H54 (cell line): ENCODE measurements around the gene NUAK1.
"Not testable (repeated sequence)": the region's sequence is repeated elsewhere in the genome, so short reads cannot be mapped to it uniquely, and the experiment has no call there.

Source experiments
- DNase-seq: peaks from one replicate; pipeline ENCODE4 v3.0.0; 2011; ENCODE audit warnings: low spot score, mixed read lengths; ENCODE audit not compliant: insufficient read length
- FAIRE-seq: peaks from 3 replicates; lab custom pipeline; 2011; peaks lifted over from hg19 to GRCh38; lab: Jason Lieb, UNC
- POLR2A ChIP-seq: IDR thresholded peaks from 2 replicates; pipeline ENCODE4 v1.6.1; 2011; ENCODE audit warnings: low read depth, mild to moderate bottlenecking, low read length

Gene NUAK1

GRCh38 chr12:106161491-106161890, 22.7 kb upstream of the NUAK1 start:
- TF ChIP-seq POLR2A: no peak
- FAIRE-seq (no peak), DNase-seq (no peak)

DNA sequence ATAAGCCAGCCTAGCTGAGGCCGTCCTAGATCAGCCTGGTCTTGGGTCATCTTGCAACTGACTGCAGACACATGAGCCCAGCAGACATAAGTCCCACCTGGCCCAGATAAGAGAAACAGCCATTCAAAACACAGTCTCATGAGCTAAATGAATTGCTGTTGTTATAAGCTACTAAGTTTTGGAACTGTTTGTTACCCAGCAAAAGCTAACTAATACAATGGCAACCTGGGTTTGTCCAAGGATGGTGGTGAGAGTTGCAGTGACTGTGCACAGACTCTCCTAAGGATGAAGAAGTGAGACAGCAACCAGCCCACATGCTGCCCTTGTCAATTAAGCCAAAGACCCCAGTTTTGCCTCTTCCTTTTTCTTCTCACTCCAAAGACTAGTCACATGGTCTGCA, 22.2 kb upstream of the NUAK1 start:
- no peak for DNase-seq
- no peak for TF ChIP-seq POLR2A
- FAIRE-seq: no peak

- TF ChIP-seq POLR2A: no peak
- FAIRE-seq: no peak
- no peak for DNase-seq
Measured at GRCh38 chr12:106157802-106158201, 19.0 kb upstream of the NUAK1 start.

- TF ChIP-seq POLR2A: no peak
- DNase-seq: no peak
Measured at GRCh38 chr12:106154751-106155273, 16.1 kb upstream of the NUAK1 start.

DNA sequence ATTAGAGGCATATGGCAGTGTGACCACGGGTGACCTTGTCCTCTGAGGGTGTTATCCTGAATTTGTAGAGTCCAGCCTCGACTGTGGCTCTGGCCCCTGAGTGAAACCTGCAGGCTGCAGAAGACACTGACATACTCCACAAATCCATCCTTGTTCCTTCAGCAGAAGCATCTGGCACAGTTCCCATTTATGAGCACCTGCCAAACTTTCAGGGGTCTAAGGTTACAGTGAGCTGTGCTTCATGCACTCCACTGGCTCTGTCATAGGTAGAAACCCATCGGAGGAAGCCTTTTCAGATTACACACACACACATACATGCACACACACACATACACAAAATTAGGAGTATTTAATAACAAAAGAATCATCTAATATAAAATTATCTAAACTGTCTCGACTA, 13.6 kb upstream of the NUAK1 start:
- TF ChIP-seq POLR2A: no peak
- FAIRE-seq (no peak), DNase-seq (no peak)

More at GRCh38 chr12:106154751-106155273, 16.1 kb upstream of the NUAK1 start:
- FAIRE-seq: no peak

DNA sequence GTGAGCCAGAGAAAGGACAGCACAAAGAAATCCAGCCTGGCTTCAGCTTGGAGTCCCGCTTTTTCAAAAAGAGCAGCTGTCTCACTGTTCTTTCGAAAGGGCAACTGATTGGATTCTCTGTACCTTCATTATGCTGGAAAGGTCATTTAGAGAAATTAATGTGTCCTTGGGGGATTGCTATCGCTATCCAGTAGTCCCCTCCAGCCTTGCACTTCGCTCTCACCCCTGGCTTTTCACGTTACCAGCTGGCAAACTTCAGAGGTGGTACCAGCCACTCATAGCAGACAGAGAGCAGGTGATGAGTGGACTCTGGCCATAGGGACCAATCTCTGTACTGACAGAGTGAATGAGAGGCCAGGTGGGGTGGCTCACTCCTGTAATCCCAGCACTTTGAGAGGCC, 11.8 kb upstream of the NUAK1 start:
- DNase-seq: no peak
- TF ChIP-seq POLR2A: no peak
- FAIRE-seq: no peak

DNA sequence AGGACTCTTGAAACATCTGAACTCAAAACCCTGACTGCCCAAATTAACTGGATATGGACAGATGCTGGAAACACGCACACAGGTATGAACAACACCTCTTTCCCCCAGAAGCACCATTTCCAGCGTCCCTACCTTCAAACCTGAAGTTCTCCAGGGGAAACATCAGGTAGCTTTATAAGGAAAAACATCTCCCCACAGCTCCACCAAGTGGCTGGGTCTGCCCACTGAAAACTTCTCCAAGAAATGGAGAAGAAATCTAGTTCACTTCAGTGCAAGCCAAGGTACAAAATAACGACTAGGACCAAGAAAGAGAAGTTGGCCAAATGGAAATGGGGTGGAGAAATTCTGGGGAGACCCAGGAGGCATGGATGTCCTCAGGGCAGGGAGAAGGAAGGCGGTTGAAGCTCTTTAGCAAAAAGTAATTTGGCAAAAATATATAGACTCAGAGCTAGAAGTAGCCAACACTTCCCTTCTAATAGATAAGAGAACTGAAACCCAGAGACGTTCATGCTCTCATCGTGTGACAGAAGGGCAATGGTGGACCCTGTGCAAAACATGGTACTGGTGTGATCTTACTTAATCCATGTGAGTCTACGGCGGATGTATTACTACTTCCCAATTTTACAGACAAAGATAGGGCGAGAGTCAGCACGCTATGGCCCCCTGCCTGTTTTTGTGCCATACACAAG, 10.5 kb upstream of the NUAK1 start:
- no peak for DNase-seq

GRCh38 chr12:106147956-106148355, 9.2 kb upstream of the NUAK1 start:
- FAIRE-seq: no peak
- DNase-seq: no peak

More for the DNA sequence above, 10.5 kb upstream of the NUAK1 start:
- FAIRE-seq: no peak
- no peak for TF ChIP-seq POLR2A

GRCh38 chr12:106146987-106147386, 8.2 kb upstream of the NUAK1 start:
- no peak for FAIRE-seq
- TF ChIP-seq POLR2A: no peak

More at GRCh38 chr12:106147956-106148355, 9.2 kb upstream of the NUAK1 start:
- no peak for TF ChIP-seq POLR2A

GRCh38 chr12:106145539-106146447, 7.0 kb upstream of the NUAK1 start:
- FAIRE-seq: no peak
- no peak for TF ChIP-seq POLR2A
- no peak for DNase-seq

More at GRCh38 chr12:106146987-106147386, 8.2 kb upstream of the NUAK1 start:
- DNase-seq: no peak

- FAIRE-seq: no peak
- no peak for DNase-seq
- TF ChIP-seq POLR2A: no peak
Measured at GRCh38 chr12:106144847-106145246, 6.1 kb upstream of the NUAK1 start.

GRCh38 chr12:106142591-106143261, 4.0 kb upstream of the NUAK1 start:
- DNase-seq (no peak), FAIRE-seq (no peak)
- no peak for TF ChIP-seq POLR2A

GRCh38 chr12:106141920-106142319, 3.2 kb upstream of the NUAK1 start:
- DNase-seq, FAIRE-seq: not testable (repeated sequence)

GRCh38 chr12:106141452-106141851, 2.7 kb upstream of the NUAK1 start:
- DNase-seq: no peak
- FAIRE-seq: no peak
- TF ChIP-seq POLR2A: no peak
